ENCODE results near the gene PLSCR4. TPM values are rescaled to one million over a fixed set of nuclear protein-coding genes. Genes with fewer than 3 reads are reported as not detected.

Gene PLSCR4
- total RNA-seq, 1 donor from 2014 or later = 10.4 TPM

DNA sequence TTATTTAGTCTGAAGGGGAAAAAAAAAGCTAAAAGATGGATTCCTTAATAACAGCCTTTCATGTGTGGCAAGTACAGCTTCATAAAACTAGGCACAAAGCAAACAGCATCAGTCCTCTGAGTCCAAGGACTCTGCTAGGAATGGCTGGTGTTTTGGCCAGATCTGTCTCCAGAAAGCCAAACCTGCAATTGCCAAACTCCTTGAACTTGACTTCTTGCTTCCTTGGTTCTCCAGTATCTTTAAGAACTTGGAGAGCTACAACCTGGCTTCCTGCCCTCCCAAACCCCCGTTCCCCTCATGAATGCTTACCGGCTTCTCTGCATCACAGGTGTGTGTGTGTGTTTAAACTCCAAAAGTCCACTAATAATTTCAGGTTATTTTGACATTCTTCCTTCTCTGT lies 88.3 kb downstream of the PLSCR4 start:
- Mint-ChIP-seq H3K4me1 (peaks cover 71% of the 10 kb centered on the region), H3K9me3 (no peaks in the 10 kb centered on the region), H3K4me3 (peak overlapping the region; percentile 78), H3K36me3 (no peaks in the 10 kb centered on the region), H3K27ac (peak overlapping the region; percentile 93), H3K27me3 (ENCODE audit: low read depth) (no peaks in the 10 kb centered on the region)
- TF ChIP-seq, protein P1, sequence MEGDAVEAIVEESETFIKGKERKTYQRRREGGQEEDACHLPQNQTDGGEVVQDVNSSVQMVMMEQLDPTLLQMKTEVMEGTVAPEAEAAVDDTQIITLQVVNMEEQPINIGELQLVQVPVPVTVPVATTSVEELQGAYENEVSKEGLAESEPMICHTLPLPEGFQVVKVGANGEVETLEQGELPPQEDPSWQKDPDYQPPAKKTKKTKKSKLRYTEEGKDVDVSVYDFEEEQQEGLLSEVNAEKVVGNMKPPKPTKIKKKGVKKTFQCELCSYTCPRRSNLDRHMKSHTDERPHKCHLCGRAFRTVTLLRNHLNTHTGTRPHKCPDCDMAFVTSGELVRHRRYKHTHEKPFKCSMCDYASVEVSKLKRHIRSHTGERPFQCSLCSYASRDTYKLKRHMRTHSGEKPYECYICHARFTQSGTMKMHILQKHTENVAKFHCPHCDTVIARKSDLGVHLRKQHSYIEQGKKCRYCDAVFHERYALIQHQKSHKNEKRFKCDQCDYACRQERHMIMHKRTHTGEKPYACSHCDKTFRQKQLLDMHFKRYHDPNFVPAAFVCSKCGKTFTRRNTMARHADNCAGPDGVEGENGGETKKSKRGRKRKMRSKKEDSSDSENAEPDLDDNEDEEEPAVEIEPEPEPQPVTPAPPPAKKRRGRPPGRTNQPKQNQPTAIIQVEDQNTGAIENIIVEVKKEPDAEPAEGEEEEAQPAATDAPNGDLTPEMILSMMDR (IDR thresholded peaks at IDR 0.05; ENCODE audit: unreplicated experiment) = no peak
- no peak for DNase-seq (ENCODE audit: low spot score in 2 of 2, unreplicated experiment in 2 of 2)

DNA sequence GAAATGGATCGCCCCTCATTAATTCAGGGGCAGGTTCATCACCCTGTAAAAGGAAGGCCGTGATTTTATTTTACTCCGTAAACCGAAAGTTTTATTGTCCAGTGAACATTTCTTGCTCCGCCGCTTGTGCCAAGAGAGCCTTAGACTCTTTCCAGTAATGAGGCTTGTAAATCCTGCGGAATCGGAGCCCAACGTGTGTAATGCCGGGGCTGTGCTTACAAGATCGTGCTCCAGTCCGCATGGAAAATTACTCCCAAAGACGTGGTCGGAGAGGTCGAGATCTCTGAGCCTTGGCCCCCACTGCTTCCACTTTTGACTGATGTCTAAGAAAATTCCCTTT lies 89.3 kb downstream of the PLSCR4 start:
- no peaks in the 10 kb centered on the region for H3K27me3 Mint-ChIP-seq (ENCODE audit: low read depth)
- H3K4me1 Mint-ChIP-seq = peaks cover 71% of the 10 kb centered on the region
- H3K36me3 Mint-ChIP-seq = no peaks in the 10 kb centered on the region
- H3K27ac Mint-ChIP-seq = peak overlapping the region; percentile 93
- TF ChIP-seq, protein P1 (IDR thresholded peaks at IDR 0.05; ENCODE audit: unreplicated experiment) = no peak
- H3K4me3 Mint-ChIP-seq = peak overlapping the region; percentile 78
- DNase-seq (ENCODE audit: low spot score in 2 of 2, unreplicated experiment in 2 of 2) = peak in 1 of 2 experiments; percentile 40
- no peaks in the 10 kb centered on the region for H3K9me3 Mint-ChIP-seq

DNA sequence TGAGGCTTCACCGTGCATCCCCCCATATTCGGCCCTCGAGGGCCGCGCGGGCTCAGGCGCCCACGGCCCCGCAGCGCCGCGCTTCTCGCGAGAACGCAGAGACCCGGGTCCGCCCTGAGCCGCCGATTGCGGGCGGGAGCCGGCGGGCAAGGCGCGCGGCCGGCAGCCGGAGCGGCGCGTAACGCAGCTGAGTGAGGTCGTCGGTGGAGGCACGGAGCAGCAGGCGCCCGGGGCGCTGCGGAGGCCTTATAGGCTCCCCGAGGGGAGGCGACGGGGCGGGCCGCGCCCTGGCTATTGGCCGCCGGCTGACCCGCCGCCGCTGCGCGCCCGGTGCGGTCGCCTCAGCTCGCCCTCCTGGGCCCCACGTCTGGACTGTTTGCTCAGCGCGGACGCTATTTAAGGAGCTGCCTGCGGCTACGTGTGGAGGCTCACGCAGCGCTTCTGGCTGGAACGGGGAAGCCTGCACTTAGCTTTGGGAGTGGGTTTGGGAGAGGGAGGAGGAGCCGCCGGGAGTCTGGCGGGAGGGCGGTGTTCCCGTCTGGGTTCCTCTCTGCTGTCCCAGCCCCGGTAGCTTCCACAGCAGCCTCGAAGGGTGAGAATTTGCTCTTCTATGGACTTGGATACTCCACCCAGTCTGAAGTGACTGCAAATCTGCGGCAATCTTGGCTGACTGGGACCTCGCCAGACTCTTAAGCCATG lies 89.8 kb downstream of the PLSCR4 start, which contains the start of gene PLOD2:
Gene PLOD2, minus strand, starts transcription at position 221 of the 699 bp plus-strand sequence. Its CDS starts 195 bp downstream, at position 26.
- Mint-ChIP-seq H3K27ac (peak within 1 kb of the TSS; percentile 93), H3K4me3 (peak within 1 kb of the TSS; percentile 88), H3K36me3 (no peaks in the 10 kb centered on the region), H3K27me3 (ENCODE audit: low read depth) (no peaks in the 10 kb centered on the region), H3K4me1 (peaks cover 71% of the 10 kb centered on the region), H3K9me3 (no peaks in the 10 kb centered on the region)
- peak; percentile 55 to 81 for DNase-seq (ENCODE audit: low spot score in 2 of 2, unreplicated experiment in 2 of 2)
- TF ChIP-seq, protein P1 (IDR thresholded peaks at IDR 0.05; ENCODE audit: unreplicated experiment) = no peak

DNA sequence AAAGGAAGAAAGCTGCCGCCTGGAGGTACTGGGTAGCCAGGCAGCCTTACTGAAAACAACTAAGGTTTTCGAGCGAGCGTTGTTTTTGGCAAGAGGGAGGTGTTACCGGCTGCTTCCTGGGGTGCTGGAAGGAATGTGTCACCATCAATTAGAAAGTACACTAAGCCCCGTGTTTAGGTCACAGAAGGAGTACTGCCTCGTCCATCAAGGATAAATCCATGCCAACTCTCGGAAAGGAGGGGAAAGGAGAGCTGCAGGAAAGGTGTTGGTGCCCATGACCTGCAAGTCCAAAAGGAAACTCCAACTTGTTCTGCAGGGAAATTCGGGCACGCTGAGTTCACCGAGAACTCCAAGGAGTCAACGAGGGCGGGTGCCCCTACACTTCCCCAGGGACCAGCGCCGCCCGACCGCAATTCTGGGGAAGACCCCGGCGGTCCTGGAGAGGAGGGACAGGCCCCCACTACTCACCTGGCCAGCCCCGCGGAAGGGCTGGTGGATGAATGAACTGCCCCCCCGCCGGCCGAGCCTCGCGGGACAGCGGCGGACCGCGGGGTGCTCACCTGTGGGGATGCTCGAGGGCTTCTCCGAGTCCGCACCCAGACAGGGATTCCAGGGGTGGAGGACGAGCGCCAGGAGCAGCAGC lies 90.5 kb downstream of the PLSCR4 start:
- H3K36me3 Mint-ChIP-seq = no peaks in the 10 kb centered on the region
- TF ChIP-seq, protein P1 (IDR thresholded peaks at IDR 0.05; ENCODE audit: unreplicated experiment) = no peak
- H3K9me3 Mint-ChIP-seq = no peaks in the 10 kb centered on the region
- peak overlapping the region; percentile 91 for H3K27ac Mint-ChIP-seq
- H3K4me1 Mint-ChIP-seq = peaks cover 68% of the 10 kb centered on the region
- H3K27me3 Mint-ChIP-seq (ENCODE audit: low read depth) = no peaks in the 10 kb centered on the region
- H3K4me3 Mint-ChIP-seq = peak overlapping the region; percentile 88
- DNase-seq (ENCODE audit: low spot score in 2 of 2, unreplicated experiment in 2 of 2) = peak; percentile 26 to 46

DNA sequence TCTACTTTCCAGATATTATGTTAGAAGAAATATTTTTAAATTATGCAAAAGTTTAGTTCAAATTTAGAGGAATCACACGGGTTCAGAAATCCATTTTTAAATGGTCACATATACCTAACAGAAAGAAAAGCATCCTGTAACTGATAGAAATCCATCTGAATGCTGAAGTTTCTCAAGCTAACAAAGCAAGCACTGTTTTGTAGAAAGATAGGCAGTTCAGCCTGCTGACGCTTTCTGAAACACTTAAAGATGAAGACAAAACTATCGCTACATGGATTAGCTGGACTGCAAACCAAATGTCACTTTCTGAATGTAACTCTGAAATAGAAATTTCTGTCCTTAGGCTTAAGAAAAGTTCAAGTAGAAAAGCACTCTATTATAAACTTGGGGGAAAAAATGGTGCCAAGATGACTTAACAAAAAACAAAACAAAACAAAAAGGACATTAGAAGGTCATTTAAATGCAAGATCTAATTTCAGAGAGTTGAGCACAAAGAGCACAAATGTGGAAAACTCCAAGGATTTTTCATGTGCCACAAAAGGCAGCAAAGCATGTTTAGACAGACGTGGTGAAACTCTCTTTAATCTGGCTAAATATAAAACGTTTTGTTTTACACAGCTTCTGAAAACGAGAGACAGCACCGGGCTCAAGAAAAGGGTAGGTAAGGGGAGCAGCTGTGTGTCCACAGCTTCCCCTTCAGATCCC lies 91.1 kb downstream of the PLSCR4 start:
- TF ChIP-seq, protein P1 (IDR thresholded peaks at IDR 0.05; ENCODE audit: unreplicated experiment) = no peak
- H3K27ac Mint-ChIP-seq = peak overlapping the region; percentile 91
- peak overlapping the region; percentile 88 for H3K4me3 Mint-ChIP-seq
- H3K36me3 Mint-ChIP-seq = no peaks in the 10 kb centered on the region
- no peaks in the 10 kb centered on the region for H3K27me3 Mint-ChIP-seq (ENCODE audit: low read depth)
- H3K4me1 Mint-ChIP-seq = peaks cover 61% of the 10 kb centered on the region
- DNase-seq (ENCODE audit: low spot score in 2 of 2, unreplicated experiment in 2 of 2) = no peak
- H3K9me3 Mint-ChIP-seq = no peaks in the 10 kb centered on the region
